PC-3 (cell line): Measurements from ENCODE around the gene WDSUB1. TPM values are rescaled to one million over a fixed set of nuclear protein-coding genes. Genes with fewer than 3 reads are reported as not detected.

Source experiments
- ATAC-seq: fragments of 200-7000 bp; cut with Tn5 transposase; 2 replicates; pipeline ENCODE4 v1.9.1; 2020; ENCODE audit warnings: mild to moderate bottlenecking, moderate library complexity
- BruUV-seq: library from RNA; stranded (reverse); fragments of 400-500 nt; replicated peaks from 2 replicates; lab custom pipeline; 2021; lab: Mats Ljungman, UMichigan
- CTCF ChIA-PET: fragments of 300-600 bp; sonication (Branson Sonifier 250); formaldehyde crosslinking; loops from one replicate; lab custom pipeline; 2022; ENCODE audit warnings: antibody characterized with exemption; lab: Charles Lee
- POLR2A ChIA-PET: fragments of 300-600 bp; sonication (Branson Sonifier 250); formaldehyde crosslinking; loops from one replicate; lab custom pipeline; 2022; ENCODE audit warnings: antibody characterized with exemption; ENCODE audit not compliant: unreplicated experiment; lab: Charles Lee
- DNase-seq: peaks from one replicate; pipeline ENCODE4 v3.0.0-alpha.2; 2015
- H2AFZ ChIP-seq: fragments of 300-600 bp; sonication (generic); 2 replicates; pipeline ENCODE4 v1.6.0; 2016; ENCODE audit warnings: antibody characterized with exemption, low read length
- H3F3A ChIP-seq: fragments of 300-600 bp; sonication (generic); one replicate; pipeline ENCODE4 v1.6.0; 2017; ENCODE audit warnings: antibody characterized with exemption, low read length, control low read depth, mild to moderate bottlenecking; ENCODE audit not compliant: unreplicated experiment
- H3K27ac ChIP-seq: fragments of 300-600 bp; sonication (generic); 2 replicates; pipeline ENCODE4 v1.5.1; 2016; ENCODE audit warnings: mild to moderate bottlenecking, low read length
- H3K27me3 ChIP-seq: fragments of 300-600 bp; sonication (generic); 2 replicates; pipeline ENCODE4 v1.6.1; 2016; ENCODE audit warnings: low read length, mixed read lengths
- H3K36me3 ChIP-seq: fragments of 300-600 bp; sonication (generic); 2 replicates; pipeline ENCODE4 v1.6.1; 2016; ENCODE audit warnings: low read depth, mixed run types, low read length, mixed read lengths
- H3K4me1 ChIP-seq: fragments of 300-600 bp; sonication (generic); 2 replicates; pipeline ENCODE4 v1.5.1; 2016; ENCODE audit warnings: low read length; ENCODE audit not compliant: insufficient read depth
- H3K4me2 ChIP-seq: fragments of 300-600 bp; sonication (generic); 2 replicates; pipeline ENCODE4 v1.6.0; 2016; ENCODE audit warnings: low read length
- H3K4me3 ChIP-seq: fragments of 300-600 bp; sonication (generic); 2 replicates; pipeline ENCODE4 v1.5.1; 2016; ENCODE audit warnings: mild to moderate bottlenecking, low read length, mixed read lengths
- H3K79me2 ChIP-seq: fragments of 300-600 bp; sonication (generic); 2 replicates; pipeline ENCODE4 v1.6.1; 2017; ENCODE audit warnings: low read length, mixed read lengths
- H3K9ac ChIP-seq: fragments of 300-600 bp; sonication (generic); 2 replicates; pipeline ENCODE4 v1.6.0; 2016; ENCODE audit warnings: mild to moderate bottlenecking, low read length
- H3K9me2 ChIP-seq: fragments of 300-600 bp; sonication (generic); replicated peaks from 2 replicates; pipeline ENCODE4 v1.6.1; 2016; ENCODE audit warnings: mixed run types, low read length, mixed read lengths
- H3K9me3 ChIP-seq: fragments of 300-600 bp; sonication (generic); 2 replicates; pipeline ENCODE4 v1.6.1; 2016; ENCODE audit warnings: low read length, mixed read lengths
- H4K20me1 ChIP-seq: fragments of 300-600 bp; sonication (generic); 2 replicates; pipeline ENCODE4 v1.6.1; 2016; ENCODE audit warnings: low read length, mixed read lengths
- CTCF ChIP-seq: fragments of 300-600 bp; sonication (generic); conservative IDR thresholded peaks from 2 replicates; pipeline ENCODE4 v1.5.1; 2017; ENCODE audit warnings: antibody characterized with exemption, low read depth, mild to moderate bottlenecking, low read length
- EZH2 ChIP-seq: fragments of 300-600 bp; sonication (generic); IDR thresholded peaks from one replicate; pipeline ENCODE4 v1.6.1; 2017; ENCODE audit warnings: antibody characterized with exemption, mild to moderate bottlenecking, low read length; ENCODE audit not compliant: unreplicated experiment
- EZH2phosphoT487 ChIP-seq: fragments of 300-600 bp; sonication (generic); IDR thresholded peaks from 2 replicates; pipeline ENCODE4 v1.6.1; 2018; ENCODE audit warnings: mild to moderate bottlenecking, antibody characterized with exemption, low read length, borderline replicate concordance
- intact Hi-C: fragments of 100-400 bp; cut with micrococcal nuclease; formaldehyde crosslinking; loops from 2 replicates; pipeline ENCODE4 v1.9.0; 2023
- total RNA-seq: library from RNA; depleted of rRNA; stranded (reverse); fragments of >200 nt; gene quantifications from 2 replicates; pipeline ENCODE4 v1.2.3, GENCODE V29; 2014

The WDSUB1 gene
- total RNA-seq, 1 experiment from 2014 or later, result 6.6 TPM

- Histone ChIP-seq H4K20me1 (no peaks in the 10 kb centered on the region), H3K79me2 (no peaks in the 10 kb centered on the region), H3K9me2 (no peaks in the 10 kb centered on the region), H3K4me1 (no peaks in the 10 kb centered on the region; the same call in 1 of the 2 replicates), H3K36me3 (peaks cover 4% of the 10 kb centered on the region; the same call in 1 of the 2 replicates), H3K27me3 (no peaks in the 10 kb centered on the region), H3K27ac (no peak overlapping the region), H2AFZ (no peak overlapping the region), H3K9ac (no peak overlapping the region), H3K9me3 (no peaks in the 10 kb centered on the region), H3F3A (no peaks in the 10 kb centered on the region), H3K4me3 (no peak overlapping the region), H3K4me2 (no peak overlapping the region)
- TF ChIP-seq EZH2phosphoT487 (no peak), CTCF (no peak), EZH2 (no peak)
- intact Hi-C loops, result no loop called here
- BruUV-seq, result no TSS peak
- POLR2A ChIA-PET, result interaction anchor here (0.6 kb wide), 1 partner anchor 70 kb away, joined by 3 read pairs; no protein-coding TSS in a partner anchor
- DNase-seq (no peak), ATAC-seq (no peak)
- CTCF ChIA-PET, result no interaction called here
Observed at GRCh38 chr2:159199236-159199635, 87.3 kb downstream of the WDSUB1 start.

GRCh38 chr2:159196393-159196925, 90.0 kb downstream of the WDSUB1 start:
- BruUV-seq, result no TSS peak

More at GRCh38 chr2:159196393-159196925, 90.0 kb downstream of the WDSUB1 start:
- H3K4me3 ChIP-seq, result no peak overlapping the region
- ATAC-seq (no peak), DNase-seq (no peak)
- H3K9me3 ChIP-seq, result no peaks in the 10 kb centered on the region
- POLR2A ChIA-PET, result no interaction called here
- TF ChIP-seq EZH2phosphoT487 (no peak), EZH2 (no peak), CTCF (no peak)
- H3K36me3 ChIP-seq, result peaks cover 7% of the 10 kb centered on the region; the same call in 1 of the 2 replicates
- intact Hi-C loops, result no loop called here
- no peak overlapping the region for H3K4me2 ChIP-seq
- H3K9me2 ChIP-seq, result no peaks in the 10 kb centered on the region
- H3K79me2 ChIP-seq, result no peaks in the 10 kb centered on the region
- H3K27me3 ChIP-seq, result no peaks in the 10 kb centered on the region
- CTCF ChIA-PET, result no interaction called here
- H3F3A ChIP-seq, result no peaks in the 10 kb centered on the region
- H2AFZ ChIP-seq, result no peak overlapping the region
- H3K4me1 ChIP-seq, result no peaks in the 10 kb centered on the region
- H4K20me1 ChIP-seq, result no peaks in the 10 kb centered on the region
- no peak overlapping the region for H3K9ac ChIP-seq
- no peak overlapping the region for H3K27ac ChIP-seq
